Fibroblast of skin of right quadriceps (primary cell): ENCODE results near the gene LRRC3.

Experiments
- DNase-seq: peaks from one replicate; pipeline ENCODE4 v3.0.0-alpha.2; 2013

LRRC3 gene

DNA sequence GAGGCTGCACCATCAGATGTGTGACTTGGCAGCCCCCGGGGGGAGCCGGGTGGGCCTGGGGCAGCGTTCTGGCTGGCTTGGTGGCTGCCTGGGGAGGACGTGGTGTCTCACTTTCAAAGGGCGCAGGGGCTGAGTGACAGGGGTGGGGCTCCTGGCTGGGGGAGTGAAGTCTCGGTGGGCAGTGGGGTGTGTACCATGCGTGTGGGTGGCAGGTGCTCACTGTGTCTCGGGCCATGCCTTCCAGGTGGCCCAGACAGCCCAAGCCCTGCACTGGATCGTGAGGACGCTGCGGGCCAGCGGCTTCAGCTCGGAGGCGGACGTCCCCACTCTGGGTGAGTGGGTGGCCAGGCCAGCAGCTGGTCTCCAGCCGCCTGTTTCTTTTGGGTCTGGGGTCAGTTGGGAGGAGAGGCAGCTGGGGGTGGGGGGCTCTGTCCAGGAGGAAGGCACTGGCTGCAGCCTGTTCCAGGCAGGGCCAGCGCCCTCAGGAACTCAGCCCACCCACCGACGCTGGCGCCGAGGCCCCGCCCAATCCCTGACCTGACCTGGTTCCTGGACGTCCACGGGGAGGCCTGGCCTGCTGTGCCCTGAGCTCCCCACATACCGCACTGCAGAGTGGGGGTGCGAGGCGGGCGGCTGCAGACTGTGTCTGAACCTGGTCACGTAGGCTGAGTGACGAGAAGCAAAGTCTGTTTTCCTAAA is 30.6 kb upstream of the LRRC3 start:
- DNase-seq: no peak

DNA sequence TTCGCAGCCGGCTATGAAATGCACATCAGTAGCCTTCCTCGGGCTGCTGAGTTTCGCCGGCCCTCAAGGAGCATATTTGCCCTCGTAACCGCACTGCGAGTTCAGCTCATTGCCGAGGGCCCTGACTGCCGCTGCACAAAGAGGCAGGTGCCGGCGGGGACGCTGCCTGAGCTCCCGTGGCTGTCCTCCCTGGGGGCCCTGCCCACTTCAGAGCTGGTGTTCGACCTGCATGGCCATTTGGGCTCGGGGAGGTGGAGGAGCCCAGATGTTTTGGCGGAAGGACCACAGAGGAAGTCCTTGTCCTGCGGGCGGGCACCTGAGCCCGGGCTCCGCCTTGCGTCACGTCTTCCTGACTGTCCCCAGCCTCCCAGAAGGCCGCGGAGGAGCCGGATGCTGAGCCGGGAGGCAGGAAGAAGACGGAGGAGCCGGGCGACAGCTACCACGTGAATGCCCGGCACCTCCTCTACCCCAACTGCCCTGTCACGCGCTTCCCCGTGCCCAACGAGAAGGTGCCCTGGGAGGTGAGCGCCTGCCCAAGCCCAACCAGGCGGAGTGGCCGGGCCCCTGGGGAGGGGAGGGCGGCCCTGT is 29.9 kb upstream of the LRRC3 start:
- DNase-seq: no peak

DNA sequence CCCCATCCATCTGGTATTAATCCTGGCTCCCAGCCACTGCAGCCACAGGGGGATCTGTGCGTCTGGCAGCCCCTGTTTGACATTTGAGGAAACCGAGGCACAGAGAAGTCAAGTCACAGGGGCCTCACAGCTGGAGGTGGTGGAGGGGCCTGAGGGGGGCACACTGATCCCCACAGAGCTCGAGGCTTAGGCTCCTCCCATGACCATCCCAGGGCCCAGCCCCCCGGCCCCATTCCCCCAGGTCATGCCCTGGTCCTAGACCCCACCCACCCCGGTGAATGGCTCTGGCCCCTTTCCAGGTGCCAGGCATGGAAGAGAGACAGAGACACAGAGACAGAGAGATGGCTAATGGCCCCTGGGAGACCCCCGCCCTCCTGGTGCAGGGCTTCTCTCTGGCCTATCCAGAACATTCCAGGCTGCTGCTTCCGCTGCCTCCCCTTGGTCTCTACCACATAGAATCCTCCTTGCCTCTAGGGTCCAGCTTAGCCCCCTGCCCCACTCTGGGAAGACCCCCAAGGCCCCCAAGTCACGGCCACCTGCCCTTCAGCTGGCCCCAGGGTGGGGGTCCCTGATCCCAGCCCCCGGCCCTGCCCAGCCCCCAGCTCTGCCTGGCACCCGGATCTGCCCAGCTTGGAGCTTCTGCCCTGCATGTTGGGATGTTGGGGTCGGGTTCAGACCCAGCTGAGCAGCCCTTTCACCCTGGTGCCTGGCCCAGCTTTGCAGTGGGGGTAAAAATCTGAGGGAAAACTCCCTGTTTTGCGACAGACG is 29.2 kb upstream of the LRRC3 start:
- DNase-seq: no peak

DNA sequence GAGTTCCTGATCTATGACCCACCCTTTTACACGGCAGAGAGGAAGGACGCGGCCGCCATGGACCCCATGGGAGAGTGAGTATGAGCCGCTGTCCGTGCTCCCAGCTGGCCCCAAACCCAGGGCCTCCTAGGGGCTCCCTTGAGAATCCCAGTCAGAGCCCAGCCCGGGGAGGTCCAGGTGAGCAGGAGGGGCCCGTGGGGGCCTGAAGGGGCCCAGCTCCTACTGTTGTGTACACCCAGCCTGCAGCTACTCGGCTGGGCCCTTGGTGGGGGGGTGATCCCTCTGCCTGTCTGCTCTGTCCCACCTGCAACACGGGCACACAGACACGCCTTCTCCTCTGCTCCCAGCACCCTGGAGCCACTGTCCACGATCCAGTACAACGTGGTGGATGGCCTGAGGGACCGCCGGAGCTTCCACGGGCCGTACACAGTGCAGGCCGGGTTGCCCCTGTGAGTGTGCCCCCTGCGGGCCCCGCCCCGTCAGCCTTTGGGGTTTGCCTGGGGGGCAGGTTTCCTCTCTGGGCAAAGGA is 28.6 kb upstream of the LRRC3 start:
- DNase-seq: no peak

DNA sequence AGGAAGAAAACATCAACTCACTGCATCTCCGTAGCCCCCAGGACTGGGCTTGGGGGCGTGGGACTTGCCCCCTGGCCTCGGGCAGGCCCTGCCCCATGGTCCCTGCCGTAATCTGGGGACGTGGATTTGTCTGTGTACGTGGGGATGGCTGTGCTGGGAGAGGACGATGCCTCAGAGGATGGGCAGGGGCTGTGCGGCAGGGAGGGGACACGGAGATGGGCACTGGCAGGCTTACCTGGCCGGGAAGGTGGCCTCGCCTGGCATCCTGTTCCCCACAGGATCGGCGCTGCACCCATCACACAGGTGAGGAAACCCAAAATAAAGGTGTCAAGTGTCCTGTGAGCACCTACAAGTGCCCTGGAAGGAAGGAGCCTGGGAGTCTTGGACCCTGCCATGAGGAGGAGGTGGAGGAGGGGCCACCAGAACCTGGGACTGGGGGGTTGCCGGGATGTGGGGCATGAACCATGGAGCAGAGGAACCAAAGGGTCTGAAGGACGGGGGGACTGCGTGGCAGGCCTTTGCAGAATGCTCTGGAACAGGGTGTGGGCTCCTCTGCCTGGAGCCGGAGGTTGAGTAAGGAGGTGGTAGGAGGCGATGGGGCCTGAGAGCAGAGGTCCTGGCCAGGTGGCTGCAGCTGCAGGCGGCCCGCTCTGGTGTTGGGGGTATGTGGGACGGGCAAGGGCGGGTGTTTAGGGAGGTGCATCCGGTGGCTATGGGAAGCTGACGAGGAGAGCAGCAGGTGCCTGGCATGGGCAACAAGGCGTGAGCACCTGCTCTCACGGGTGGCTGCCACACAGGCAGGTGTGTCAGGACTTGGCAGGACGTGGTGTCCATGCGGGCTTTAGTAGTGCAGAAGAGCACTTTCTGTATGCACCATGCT is 27.8 kb upstream of the LRRC3 start:
- DNase-seq: no peak

DNA sequence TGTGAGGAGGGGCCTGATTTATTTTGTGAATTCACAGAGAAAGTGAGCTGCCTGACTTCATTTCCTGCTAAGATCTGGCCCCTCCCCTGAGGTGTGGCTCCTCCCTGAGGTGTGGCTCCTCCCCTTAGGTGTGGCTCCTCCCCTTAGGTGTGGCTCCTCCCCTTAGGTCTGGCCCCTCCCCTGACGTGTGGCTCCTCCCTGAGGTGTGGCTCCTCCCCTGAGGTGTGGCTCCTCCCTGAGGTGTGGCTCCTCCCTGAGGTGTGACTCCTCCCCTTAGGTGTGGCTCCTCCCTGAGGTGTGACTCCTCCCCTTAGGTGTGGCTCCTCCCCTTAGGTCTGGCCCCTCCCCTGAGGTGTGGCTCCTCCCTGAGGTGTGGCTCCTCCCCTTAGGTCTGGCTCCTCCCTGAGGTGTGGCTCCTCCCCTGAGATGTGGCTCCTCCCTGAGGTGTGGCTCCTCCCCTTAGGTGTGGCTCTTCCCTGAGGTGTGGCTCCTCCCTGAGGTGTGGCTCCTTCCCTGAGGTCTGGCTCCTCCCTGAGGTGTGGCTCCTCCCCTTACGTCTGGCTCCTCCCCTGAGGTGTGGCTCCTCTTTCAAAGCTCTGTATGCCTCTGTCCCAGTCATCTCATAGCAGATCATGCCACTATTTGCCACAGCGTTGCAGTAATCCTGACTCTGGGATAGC is 26.9 kb upstream of the LRRC3 start:
- no peak for DNase-seq

DNA sequence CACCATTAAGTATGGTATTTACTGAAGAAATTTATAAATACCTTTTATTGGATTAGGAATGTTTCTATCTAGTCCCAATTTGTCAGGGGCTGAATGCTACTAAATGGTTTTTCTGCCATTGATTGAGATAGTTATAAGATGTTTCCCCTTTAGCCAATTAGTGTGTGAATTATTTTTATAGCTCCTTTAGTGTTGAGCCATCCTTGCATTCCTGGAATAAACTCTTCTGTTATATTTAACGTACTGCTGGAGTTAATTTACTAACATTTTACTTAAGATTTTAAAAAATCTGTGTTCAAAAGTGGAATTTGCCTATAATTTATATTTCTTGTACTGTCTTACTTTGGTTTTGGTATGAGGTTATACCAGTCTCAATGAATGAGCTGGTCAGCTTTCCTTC is 25.4 kb upstream of the LRRC3 start:
- no peak for DNase-seq

DNA sequence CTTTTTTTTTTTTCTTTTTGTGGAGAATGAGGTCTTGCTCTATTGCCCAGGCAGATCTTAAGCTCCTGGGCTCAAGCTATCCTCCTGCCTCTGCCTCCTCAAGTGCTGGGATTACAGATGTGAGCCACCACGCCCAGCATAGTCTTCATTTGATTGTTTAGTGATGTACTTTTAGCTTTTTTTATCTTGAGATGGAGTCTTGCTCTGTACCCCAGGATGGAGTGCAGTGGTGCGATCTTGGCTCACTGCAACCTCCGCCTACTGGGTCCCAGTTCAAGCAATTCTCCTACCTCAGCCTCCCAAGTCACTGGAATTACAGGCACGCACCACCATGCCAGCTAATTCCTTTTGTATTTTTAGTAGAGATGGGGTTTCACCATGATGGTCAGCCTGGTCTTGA is 24.0 kb upstream of the LRRC3 start:
- no peak for DNase-seq

DNA sequence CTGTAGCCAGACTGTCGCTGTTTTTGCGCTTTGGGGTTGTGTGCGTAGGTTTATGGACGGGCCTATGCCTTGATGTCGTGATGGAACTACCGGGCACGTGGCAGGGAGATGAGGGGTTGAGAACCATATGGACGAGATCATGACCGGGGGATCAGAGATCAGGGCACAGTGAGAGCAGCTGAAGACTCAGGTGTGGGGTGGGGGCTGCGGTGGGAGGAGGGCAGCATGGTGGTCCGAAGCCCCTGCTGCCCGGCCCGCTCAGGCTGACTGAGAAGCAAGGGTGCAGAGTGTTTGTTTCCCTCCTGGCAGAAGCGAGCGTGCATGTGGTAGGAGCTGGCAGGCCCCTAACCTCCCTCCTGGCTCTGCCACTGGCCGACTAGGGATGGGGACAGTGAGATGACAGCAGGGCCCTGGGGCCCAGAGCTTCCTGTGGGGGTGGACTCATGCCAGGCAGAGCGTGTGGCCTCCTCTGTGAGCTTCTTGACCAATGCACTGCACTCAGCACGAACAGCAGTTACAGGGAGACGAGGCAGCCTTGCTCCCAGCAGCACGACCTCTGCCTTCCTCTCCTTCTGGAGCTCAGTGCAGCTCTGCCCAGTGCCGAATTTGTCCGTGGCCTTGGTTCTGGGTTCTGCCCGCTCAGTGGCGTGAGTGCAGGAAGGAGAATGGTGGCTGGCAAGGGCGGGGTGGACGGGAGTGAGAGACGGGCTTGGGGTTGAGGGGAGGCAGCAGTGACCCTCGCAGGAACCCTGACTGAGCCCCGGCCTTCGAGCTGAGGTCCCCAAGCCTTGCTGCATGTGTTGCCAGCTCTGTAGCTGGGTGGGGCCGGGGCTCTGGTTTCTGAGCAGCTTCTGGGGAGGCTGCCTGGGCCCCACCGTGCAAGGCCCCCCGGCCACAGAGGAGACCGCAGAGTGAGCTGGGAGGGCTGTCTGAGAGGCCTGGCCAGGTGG is 22.2 kb upstream of the LRRC3 start:
- no peak for DNase-seq

DNA sequence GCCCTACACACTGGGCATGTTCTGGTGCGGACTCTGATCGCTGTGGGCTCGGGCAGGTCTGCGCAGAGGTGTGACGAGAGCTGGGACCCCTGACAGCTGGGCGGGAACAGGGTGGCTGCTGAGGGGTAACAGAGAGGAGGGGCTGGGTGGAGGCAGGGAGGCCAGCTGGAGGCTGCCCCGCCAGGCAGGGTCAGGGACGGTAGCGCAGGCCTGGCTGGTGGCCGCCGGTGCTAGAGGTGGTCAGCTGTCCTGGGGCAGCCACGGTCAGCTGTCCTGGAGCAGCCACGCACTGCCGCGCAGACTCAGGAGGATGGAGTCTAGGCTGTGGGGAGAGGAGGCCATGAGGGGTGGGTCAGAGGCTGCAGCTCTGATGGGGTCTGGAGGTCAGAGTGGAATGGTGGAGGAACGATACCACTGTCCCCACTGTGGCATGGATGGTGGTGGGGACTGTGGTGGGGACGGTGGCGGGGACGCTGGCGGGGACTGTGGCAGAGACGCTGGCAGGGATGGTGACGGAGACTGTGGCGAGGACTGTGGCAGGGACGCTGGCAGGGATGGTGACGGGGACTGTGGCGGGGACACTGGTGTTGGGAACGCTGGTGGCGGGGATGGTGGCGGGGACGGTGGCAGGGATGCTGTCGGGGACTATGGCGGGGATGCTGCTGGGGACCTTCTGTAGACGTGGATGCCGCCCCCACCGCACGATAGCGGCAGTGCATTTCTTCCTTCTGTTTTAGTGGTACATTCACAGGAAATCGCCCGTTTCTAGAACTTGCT is 21.3 kb upstream of the LRRC3 start:
- no peak for DNase-seq

DNA sequence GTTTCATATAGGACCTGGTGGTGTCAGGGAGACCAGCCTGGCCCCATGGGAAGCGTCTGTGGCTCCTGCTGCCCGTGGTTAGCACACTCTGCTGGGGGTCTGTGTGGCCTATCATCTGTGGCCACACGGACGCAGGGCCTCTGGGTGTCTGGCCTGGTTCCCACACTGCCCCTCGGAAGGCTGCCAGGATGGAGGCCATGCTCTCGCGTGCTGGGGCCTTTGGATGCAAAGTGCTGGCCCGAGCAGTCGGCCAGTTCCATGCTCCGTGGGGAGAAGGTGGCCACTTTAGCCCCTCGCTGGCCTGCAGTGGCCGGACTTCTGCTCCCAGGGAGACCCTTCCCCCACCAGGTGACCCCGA is 20.8 kb upstream of the LRRC3 start:
- DNase-seq: no peak

DNA sequence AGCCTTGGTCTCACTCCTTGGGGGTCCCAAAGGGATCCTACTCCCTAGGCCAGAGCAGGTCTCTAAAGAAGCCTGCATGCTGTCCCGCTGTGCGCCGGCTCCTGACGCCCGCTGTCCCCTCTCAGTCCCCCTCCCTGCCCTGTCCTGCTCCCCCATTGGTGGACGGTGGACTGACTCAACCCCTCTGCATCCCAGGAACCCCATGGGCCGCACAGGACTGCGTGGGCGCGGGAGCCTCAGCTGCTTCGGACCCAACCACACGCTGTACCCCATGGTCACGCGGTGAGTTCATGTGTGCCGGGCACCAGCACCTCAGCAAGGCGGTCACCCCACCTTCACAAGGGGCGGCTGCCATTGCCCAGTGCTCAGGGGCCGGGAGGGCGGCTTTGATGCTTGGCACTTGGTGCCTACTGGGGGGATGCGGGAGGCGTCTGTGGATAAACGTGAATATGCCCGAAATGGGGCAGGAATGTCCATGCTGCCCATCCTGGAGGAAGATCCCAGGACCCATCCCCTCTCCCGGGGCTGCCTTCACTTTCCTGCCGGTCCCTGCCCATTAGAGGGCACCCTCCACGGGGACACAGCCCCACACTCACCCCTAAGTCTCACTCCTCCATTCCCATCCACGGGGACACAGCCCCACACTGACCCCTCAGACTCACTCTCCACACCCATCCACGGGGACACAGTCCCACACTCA is 20.2 kb upstream of the LRRC3 start:
- DNase-seq: no peak

DNA sequence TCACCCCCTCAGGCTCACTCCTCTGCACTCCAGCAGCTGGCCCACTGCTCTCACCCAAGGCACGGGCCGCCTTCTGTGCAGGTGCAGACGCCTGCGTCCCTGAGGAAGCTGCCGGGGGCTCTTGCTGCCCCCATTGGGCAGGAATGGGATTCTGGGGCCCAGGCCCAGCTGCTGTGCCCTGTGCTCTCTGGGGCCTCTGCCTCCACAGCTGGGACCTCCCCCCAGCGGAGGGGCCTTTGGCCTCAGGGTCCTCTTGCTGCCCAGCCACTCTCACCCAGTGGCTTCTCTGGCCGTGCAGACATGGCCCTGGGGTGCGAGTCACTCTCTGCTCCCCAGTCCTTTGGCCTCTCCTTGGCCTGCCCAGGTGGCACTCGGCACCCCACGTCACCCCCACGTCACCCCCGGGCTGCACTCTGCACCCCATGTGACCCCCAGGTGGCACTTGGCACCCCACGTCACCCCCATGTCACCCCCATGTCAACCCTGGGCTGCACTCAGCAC is 19.1 kb upstream of the LRRC3 start:
- DNase-seq: no peak

DNA sequence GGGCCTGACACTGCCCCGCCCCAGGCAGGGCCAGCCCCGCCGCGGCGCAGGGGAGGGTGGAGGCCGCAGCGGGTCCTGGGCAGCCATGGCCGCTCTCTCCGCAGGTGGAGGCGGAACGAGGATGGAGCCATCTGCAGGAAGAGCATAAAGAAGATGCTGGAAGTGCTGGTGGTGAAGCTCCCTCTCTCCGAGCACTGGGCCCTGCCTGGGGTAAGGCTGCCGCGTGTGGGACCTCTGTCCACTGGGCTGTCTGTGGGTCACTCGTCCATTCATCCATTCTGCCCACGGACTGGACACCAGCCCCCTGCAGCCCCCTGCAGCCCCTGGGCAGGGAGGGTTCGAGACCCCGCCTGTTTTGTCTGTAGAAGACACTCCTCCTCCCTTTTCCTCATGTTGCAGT is 18.4 kb upstream of the LRRC3 start:
- DNase-seq: no peak

DNA sequence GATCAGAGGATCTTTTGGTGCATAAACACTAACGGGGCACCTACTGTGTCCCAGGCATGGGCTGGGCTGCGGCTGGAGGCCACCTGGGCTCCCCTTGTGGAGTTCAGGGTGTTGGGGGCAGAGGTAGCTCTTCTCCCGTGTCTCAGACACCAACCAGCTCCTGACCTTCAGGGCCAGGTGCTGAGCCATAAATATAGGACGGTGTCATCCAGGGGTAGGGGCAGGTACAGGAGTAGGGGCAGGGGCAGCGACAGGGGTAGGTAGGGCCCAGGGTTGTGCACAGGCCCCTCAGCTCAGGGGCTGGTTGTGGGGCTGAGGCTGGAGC is 18.0 kb upstream of the LRRC3 start:
- DNase-seq: no peak

DNA sequence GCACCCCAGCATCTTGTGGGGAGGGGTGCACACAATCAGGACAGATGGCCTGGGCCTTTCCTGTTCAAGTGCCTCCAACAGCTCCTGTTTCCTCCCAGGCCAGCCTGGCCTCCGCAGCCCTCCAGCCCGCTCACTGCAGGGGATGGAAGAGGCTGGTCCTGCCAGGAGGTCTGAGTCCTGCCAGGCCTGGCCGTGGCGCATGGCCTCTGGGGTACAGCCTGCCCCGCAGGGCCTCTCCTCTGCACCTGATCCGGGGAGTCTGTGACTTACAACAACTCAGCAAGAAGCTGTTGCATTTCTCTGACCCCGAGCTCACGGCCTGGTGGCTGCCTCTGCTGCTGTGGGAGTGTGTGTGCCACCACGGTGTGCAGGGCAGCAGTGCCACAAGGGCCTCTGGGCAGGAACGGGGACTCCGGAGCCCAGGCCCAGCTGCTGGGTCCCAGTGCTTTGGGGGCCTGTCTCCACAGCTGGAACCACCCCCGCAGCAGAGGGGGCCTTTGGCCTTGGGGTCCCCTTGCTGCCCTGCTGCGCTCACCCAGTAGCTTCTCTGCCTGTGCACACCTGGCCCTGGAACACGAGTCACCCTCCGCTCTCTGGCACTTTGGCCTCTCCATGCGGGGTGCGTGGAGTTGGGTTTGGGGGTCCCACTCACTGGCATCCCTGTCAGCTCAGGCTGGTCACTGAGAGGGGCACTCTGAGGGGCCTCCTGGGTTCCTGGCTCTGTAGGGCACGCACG is 17.4 kb upstream of the LRRC3 start:
- DNase-seq: no peak

DNA sequence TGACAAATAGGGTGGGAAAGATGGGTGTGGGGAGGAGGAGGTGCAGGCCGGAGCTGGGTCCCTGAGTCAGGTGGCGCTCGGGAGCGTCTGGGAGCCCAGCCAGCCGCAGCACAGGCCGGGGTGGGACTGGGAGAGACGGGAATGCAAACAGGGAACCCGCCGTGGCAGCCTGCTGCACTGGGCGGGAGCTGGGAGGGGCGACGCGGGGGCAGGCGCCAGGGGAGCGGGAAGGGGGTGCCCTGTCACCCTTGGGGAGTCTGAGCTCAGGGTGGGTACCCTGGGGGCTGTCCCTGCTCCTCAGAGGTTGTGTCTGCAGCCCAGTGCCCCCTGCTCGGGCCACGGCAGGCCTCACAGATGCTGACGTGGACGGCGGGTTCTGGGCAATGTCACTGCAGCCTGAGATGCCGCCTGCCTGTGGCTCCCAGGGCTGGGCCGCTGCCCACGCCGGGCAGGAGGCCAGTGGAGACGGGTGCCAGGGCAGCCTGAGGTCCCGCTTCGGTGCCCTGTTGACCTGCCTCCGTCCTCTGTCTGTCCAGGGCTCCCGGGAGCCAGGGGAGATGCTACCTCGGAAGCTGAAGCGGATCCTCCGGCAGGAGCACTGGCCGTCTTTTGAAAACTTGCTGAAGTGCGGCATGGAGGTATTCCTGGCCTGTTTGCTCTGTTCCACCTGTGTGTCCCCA is 16.6 kb upstream of the LRRC3 start:
- no peak for DNase-seq

DNA sequence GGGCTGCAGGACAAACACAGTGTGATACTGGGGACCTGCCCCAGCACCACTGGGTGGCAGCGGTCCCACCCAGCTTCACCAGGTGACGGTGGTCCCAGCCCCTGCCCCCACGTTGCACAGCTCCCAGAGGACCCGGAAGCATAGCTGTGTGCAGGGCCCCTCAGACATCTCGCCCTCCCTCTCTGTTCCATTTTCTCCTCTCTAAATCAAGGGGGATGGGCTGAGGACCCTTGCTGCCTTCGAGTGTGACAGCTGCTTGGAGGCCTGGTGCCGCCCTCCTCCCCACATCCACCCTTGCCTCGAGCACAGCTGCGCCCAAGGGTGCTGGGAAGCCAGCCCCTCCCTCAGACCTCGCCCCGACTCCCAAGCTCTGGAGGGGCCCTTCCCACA is 16.1 kb upstream of the LRRC3 start:
- no peak for DNase-seq
